Activated CD4-positive, alpha-beta T cell treated with anti-CD3 and anti-CD28 coated beads, Interleukin-2, amount 50 U/mL, for 16 hours (primary cell): ENCODE measurements around the gene TUBB.
A peak's percentile ranks its signal among the peaks of the same experiment; 100 is the strongest.
"Not testable (repeated sequence)": the region's sequence is repeated elsewhere in the genome, so short reads cannot be mapped to it uniquely, and the experiment has no call there.

Source experiments
- DNase-seq: peaks from one replicate; pipeline ENCODE4 v3.0.0-alpha.2; 2020

Gene TUBB

GRCh38 chr6:30763618-30764489 lies 43.7 kb downstream of the TUBB start:
- no peak for DNase-seq

GRCh38 chr6:30764490-30765043 lies 44.4 kb downstream of the TUBB start:
- not testable (repeated sequence) for DNase-seq

GRCh38 chr6:30765495-30765894 lies 45.3 kb downstream of the TUBB start:
- not testable (repeated sequence) for DNase-seq

GRCh38 chr6:30766461-30767157 lies 46.5 kb downstream of the TUBB start:
- no peak for DNase-seq

- peak; percentile 58 for DNase-seq
Observed at GRCh38 chr6:30767158-30767943, 47.2 kb downstream of the TUBB start.

GRCh38 chr6:30767944-30768301 lies 47.8 kb downstream of the TUBB start:
- DNase-seq = no peak

- no peak for DNase-seq
Observed at GRCh38 chr6:30768634-30769087, 48.5 kb downstream of the TUBB start.

GRCh38 chr6:30769088-30769852 lies 49.1 kb downstream of the TUBB start:
- peak; percentile 82 for DNase-seq

GRCh38 chr6:30769853-30770524 lies 49.8 kb downstream of the TUBB start:
- peak; percentile 57 for DNase-seq

GRCh38 chr6:30770592-30770991 lies 50.4 kb downstream of the TUBB start:
- DNase-seq = no peak

- DNase-seq = no peak
Observed at GRCh38 chr6:30774701-30775100, 54.5 kb downstream of the TUBB start.
